GM10248 (cell line): ENCODE measurements around the gene METTL25B.

Experiments
- CTCF ChIA-PET: fragments of 300-600 bp; sonication (Branson Sonifier 250); formaldehyde crosslinking; extraction: SDS; loops from one replicate; lab custom pipeline; 2021; ENCODE audit warnings: antibody characterized with exemption; lab: Yijun Ruan, JAX
- POLR2A ChIA-PET: fragments of 350-650 bp; sonication (Branson Sonifier 250); formaldehyde crosslinking; extraction: SDS; loops from one replicate; lab custom pipeline; 2020; ENCODE audit warnings: antibody characterized with exemption; lab: Yijun Ruan, JAX
- DNase-seq: peaks from one replicate; pipeline ENCODE4 v3.0.0; 2012; ENCODE audit errors: extremely low spot score
- CTCF ChIP-seq: IDR thresholded peaks from 2 replicates; pipeline ENCODE4 v1.5.1; 2012; ENCODE audit warnings: mild to moderate bottlenecking, low read depth; ENCODE audit errors: extremely low read depth, missing control alignments, control extremely low read depth

METTL25B gene

GRCh38 chr1:156775799-156776198 is 47.5 kb downstream of the METTL25B start:
- POLR2A ChIA-PET = interaction anchor here (0.7 kb wide), 1 partner anchor 10 kb away, joined by 4 read pairs; no protein-coding TSS in a partner anchor
- no peak for TF ChIP-seq CTCF

GRCh38 chr1:156776942-156777341 is 48.7 kb downstream of the METTL25B start:
- TF ChIP-seq CTCF = no peak
- ChIA-PET CTCF (interaction anchor here (1.0 to 3.5 kb wide), 4 partner anchors 51 to 108 kb away, joined by 3 to 15 read pairs (median 4); no protein-coding TSS in a partner anchor), POLR2A (no interaction called here)
- no peak for DNase-seq

More at GRCh38 chr1:156775799-156776198, 47.5 kb downstream of the METTL25B start:
- no peak for DNase-seq
- CTCF ChIA-PET = interaction anchor here (3.5 kb wide), 1 partner anchor 50 kb away, joined by 15 read pairs; no protein-coding TSS in a partner anchor

- TF ChIP-seq CTCF = no peak
- ChIA-PET POLR2A (no interaction called here), CTCF (interaction anchor here (1.3 to 3.5 kb wide), 3 partner anchors 52 to 108 kb away, joined by 3 to 15 read pairs (median 3); no protein-coding TSS in a partner anchor)
- DNase-seq = no peak
Measured at GRCh38 chr1:156777573-156777972, 49.3 kb downstream of the METTL25B start.

- no peak for DNase-seq
- CTCF ChIA-PET = interaction anchor here (0.9 to 2.4 kb wide), 9 partner anchors 9 to 154 kb away, joined by 3 to 12 read pairs (median 8); partner anchors contain the start of gene NTRK1
- TF ChIP-seq CTCF = no peak
- POLR2A ChIA-PET = no interaction called here
Measured at GRCh38 chr1:156781585-156782186, 53.4 kb downstream of the METTL25B start.

- no peak for TF ChIP-seq CTCF
- ChIA-PET CTCF (interaction anchor here (0.9 to 2.9 kb wide), 8 partner anchors 9 to 124 kb away, joined by 3 to 14 read pairs (median 5); partner anchors contain the start of gene NTRK1), POLR2A (interaction anchor here (0.6 kb wide), 1 partner anchor 56 kb away, joined by 3 read pairs; no protein-coding TSS in a partner anchor)
- DNase-seq = no peak
Measured at GRCh38 chr1:156785458-156785857, 57.2 kb downstream of the METTL25B start.
